HEK293 (cell line): ENCODE results near the gene PIGBOS1.

Experiments
- CTCF ChIA-PET: fragments of 350-600 bp; formaldehyde crosslinking; extraction: SDS; loops from one replicate; lab custom pipeline; 2021; ENCODE audit warnings: antibody characterized with exemption; lab: Yijun Ruan, JAX
- POLR2A ChIA-PET: fragments of 300-600 bp; formaldehyde crosslinking; extraction: SDS; loops from one replicate; lab custom pipeline; 2020; ENCODE audit warnings: antibody characterized with exemption, inconsistent platforms; lab: Yijun Ruan, JAX
- H3K27ac ChIP-seq: fragments of 200-500 bp; sonication (Bioruptor generic); 2 replicates; pipeline ENCODE4 v1.5.1; 2014; ENCODE audit warnings: low read depth, low read length, control low read depth, inconsistent platforms; ENCODE audit errors: extremely low read depth
- H3K36me3 ChIP-seq, 2 experiments: fragments of 200-500 bp in 1 of 2; sonication (Bioruptor generic) in 1 of 2; 1 replicate in 1 of 2; 2 replicates in 1 of 2; pipeline ENCODE4 v1.5.1; 2014 to 2017; ENCODE audit warnings: inconsistent platforms in 2 of 2, low read length in 2 of 2; ENCODE audit not compliant: control insufficient read depth in 2 of 2, insufficient read depth in 1 of 2
- H3K4me1 ChIP-seq: fragments of 200-500 bp; sonication (Bioruptor generic); 2 replicates; pipeline ENCODE4 v1.5.1; 2014; ENCODE audit warnings: mild to moderate bottlenecking, low read length, inconsistent platforms; ENCODE audit not compliant: control insufficient read depth, insufficient read depth
- H3K4me3 ChIP-seq: 2 replicates; pipeline ENCODE4 v1.5.1; 2011; ENCODE audit warnings: low read depth, mild to moderate bottlenecking, control low read depth, low read length, moderate library complexity
- H3K9me3 ChIP-seq: fragments of 200-500 bp; sonication (Bioruptor generic); 2 replicates; pipeline ENCODE4 v1.5.1; 2014; ENCODE audit warnings: low read depth, low read length, inconsistent platforms; ENCODE audit not compliant: control insufficient read depth, insufficient read depth
- BCL11A ChIP-seq: fragments of 450-650 bp; formaldehyde crosslinking; IDR thresholded peaks from 2 replicates; pipeline ENCODE4 v1.5.1; 2016; ENCODE audit warnings: low read depth, missing biosample characterization, missing genetic modification characterization
- GLIS1 ChIP-seq: fragments of 450-650 bp; formaldehyde crosslinking; IDR thresholded peaks from 2 replicates; pipeline ENCODE4 v1.5.1; 2016; ENCODE audit warnings: missing biosample characterization, missing genetic modification characterization
- MYNN ChIP-seq: fragments of 450-650 bp; formaldehyde crosslinking; IDR thresholded peaks from 2 replicates; pipeline ENCODE4 v1.5.1; 2016; ENCODE audit warnings: missing biosample characterization, missing genetic modification characterization, borderline replicate concordance
- RBAK ChIP-seq: fragments of 450-650 bp; formaldehyde crosslinking; IDR thresholded peaks from 2 replicates; pipeline ENCODE4 v1.5.1; 2016; ENCODE audit warnings: missing biosample characterization, missing genetic modification characterization
- SP2 ChIP-seq: fragments of 450-650 bp; formaldehyde crosslinking; IDR thresholded peaks from 2 replicates; pipeline ENCODE4 v1.5.1; 2016; ENCODE audit warnings: missing biosample characterization, missing genetic modification characterization
- SP7 ChIP-seq: fragments of 450-650 bp; formaldehyde crosslinking; IDR thresholded peaks from 2 replicates; pipeline ENCODE4 v1.5.1; 2016; ENCODE audit warnings: missing biosample characterization, missing genetic modification characterization
- YY2 ChIP-seq: fragments of 450-650 bp; formaldehyde crosslinking; IDR thresholded peaks from 2 replicates; pipeline ENCODE4 v1.5.1; 2016; ENCODE audit warnings: missing biosample characterization, missing genetic modification characterization
- ZBTB17 ChIP-seq: fragments of 450-650 bp; formaldehyde crosslinking; IDR thresholded peaks from 2 replicates; pipeline ENCODE4 v1.5.1; 2016; ENCODE audit warnings: missing biosample characterization, missing genetic modification characterization
- ZBTB48 ChIP-seq: fragments of 450-650 bp; formaldehyde crosslinking; IDR thresholded peaks from 2 replicates; pipeline ENCODE4 v1.5.1; 2016; ENCODE audit warnings: missing biosample characterization, missing genetic modification characterization
- ZIC2 ChIP-seq: fragments of 450-650 bp; formaldehyde crosslinking; IDR thresholded peaks from 2 replicates; pipeline ENCODE4 v1.5.1; 2016; ENCODE audit warnings: missing biosample characterization, missing genetic modification characterization
- ZNF138 ChIP-seq: fragments of 450-650 bp; formaldehyde crosslinking; IDR thresholded peaks from 2 replicates; pipeline ENCODE4 v1.5.1; 2016; ENCODE audit warnings: missing biosample characterization, missing genetic modification characterization, borderline replicate concordance
- ZNF148 ChIP-seq: fragments of 450-650 bp; formaldehyde crosslinking; IDR thresholded peaks from 2 replicates; pipeline ENCODE4 v1.5.0; 2017; ENCODE audit warnings: missing biosample characterization, missing genetic modification characterization, borderline replicate concordance
- ZNF184 ChIP-seq: fragments of 450-650 bp; IDR thresholded peaks from 2 replicates; pipeline ENCODE4 v1.5.1; 2018; ENCODE audit warnings: missing biosample characterization, mild to moderate bottlenecking, missing genetic modification characterization
- ZNF239 ChIP-seq: fragments of 450-650 bp; formaldehyde crosslinking; IDR thresholded peaks from 2 replicates; pipeline ENCODE4 v1.5.1; 2016; ENCODE audit warnings: missing biosample characterization, missing genetic modification characterization
- ZNF248 ChIP-seq: fragments of 450-650 bp; formaldehyde crosslinking; IDR thresholded peaks from 2 replicates; pipeline ENCODE4 v1.5.1; 2017; ENCODE audit warnings: missing biosample characterization, missing genetic modification characterization
- ZNF274 ChIP-seq, 2 experiments: fragments of 200-500 bp in 1 of 2; fragments of 450-650 bp in 1 of 2; sonication (Bioruptor generic) in 1 of 2; formaldehyde crosslinking in 1 of 2; IDR thresholded peaks; 2 replicates each; pipeline versions ENCODE4 v1.5.1 to v1.6.1; 2014 to 2016; ENCODE audit warnings: borderline replicate concordance in 1 of 2, inconsistent platforms in 1 of 2, low read length in 1 of 2, missing biosample characterization in 1 of 2, missing genetic modification characterization in 1 of 2
- ZNF292 ChIP-seq: fragments of 450-650 bp; formaldehyde crosslinking; IDR thresholded peaks from 2 replicates; pipeline ENCODE4 v1.5.1; 2016; ENCODE audit warnings: low read depth, missing biosample characterization, missing genetic modification characterization, borderline replicate concordance
- ZNF354C ChIP-seq: fragments of 450-650 bp; formaldehyde crosslinking; IDR thresholded peaks from 2 replicates; pipeline ENCODE4 v1.5.1; 2016; ENCODE audit warnings: missing biosample characterization, missing genetic modification characterization, low read depth, borderline replicate concordance
- ZNF366 ChIP-seq: fragments of 450-650 bp; formaldehyde crosslinking; conservative IDR thresholded peaks from 2 replicates; pipeline ENCODE4 v1.5.1; 2016; ENCODE audit warnings: missing biosample characterization, missing genetic modification characterization
- ZNF394 ChIP-seq: fragments of 450-650 bp; formaldehyde crosslinking; IDR thresholded peaks from 2 replicates; pipeline ENCODE4 v1.5.1; 2016; ENCODE audit warnings: missing biosample characterization, missing genetic modification characterization, mild to moderate bottlenecking, moderate library complexity, borderline replicate concordance
- ZNF426 ChIP-seq: fragments of 450-650 bp; formaldehyde crosslinking; IDR thresholded peaks from 2 replicates; pipeline ENCODE4 v1.5.1; 2017; ENCODE audit warnings: missing biosample characterization, missing genetic modification characterization, mild to moderate bottlenecking, inconsistent platforms, moderate library complexity
- ZNF433 ChIP-seq: fragments of 450-650 bp; formaldehyde crosslinking; IDR thresholded peaks from 2 replicates; pipeline ENCODE4 v1.5.1; 2016; ENCODE audit warnings: missing biosample characterization, missing genetic modification characterization, low read depth
- ZNF501 ChIP-seq: fragments of 450-650 bp; formaldehyde crosslinking; IDR thresholded peaks from 2 replicates; pipeline ENCODE4 v1.5.1; 2016; ENCODE audit warnings: missing biosample characterization, missing genetic modification characterization
- ZNF514 ChIP-seq: fragments of 450-650 bp; formaldehyde crosslinking; IDR thresholded peaks from 2 replicates; pipeline ENCODE4 v1.5.1; 2016; ENCODE audit warnings: missing biosample characterization, missing genetic modification characterization
- ZNF561 ChIP-seq: fragments of 450-650 bp; IDR thresholded peaks from 2 replicates; pipeline ENCODE4 v1.5.1; 2018; ENCODE audit warnings: missing biosample characterization, missing genetic modification characterization, borderline replicate concordance
- ZNF629 ChIP-seq: fragments of 450-650 bp; formaldehyde crosslinking; IDR thresholded peaks from 2 replicates; pipeline ENCODE4 v1.5.1; 2017; ENCODE audit warnings: missing biosample characterization, missing genetic modification characterization
- ZNF692 ChIP-seq: fragments of 450-650 bp; formaldehyde crosslinking; IDR thresholded peaks from 2 replicates; pipeline ENCODE4 v1.5.1; 2016; ENCODE audit warnings: missing biosample characterization, missing genetic modification characterization
- ZNF837 ChIP-seq: fragments of 450-650 bp; formaldehyde crosslinking; IDR thresholded peaks from 2 replicates; pipeline ENCODE4 v1.5.1; 2016; ENCODE audit warnings: missing biosample characterization, missing genetic modification characterization
- TF ChIP-seq, protein P1 (sequence below): fragments of 450-650 bp; formaldehyde crosslinking; IDR thresholded peaks from 2 replicates; pipeline ENCODE4 v1.5.1; 2016; ENCODE audit warnings: missing biosample characterization, missing genetic modification characterization
- TF ChIP-seq, protein P2 (sequence below): fragments of 450-650 bp; formaldehyde crosslinking; IDR thresholded peaks from 2 replicates; pipeline ENCODE4 v1.5.1; 2016; ENCODE audit warnings: missing biosample characterization, missing genetic modification characterization

PIGBOS1 gene

GRCh38 chr15:55289746-55290527 is 29.0 kb downstream of the PIGBOS1 start, which contains the start of gene RAB27A:
RAB27A (minus strand) TSS chr15:55289813; CDS start chr15:55234934, 54,879 bp downstream.
- Histone ChIP-seq H3K4me1 (peaks cover 2% of the 10 kb centered on the region; the same call in 1 of the 2 replicates), H3K36me3 (no peaks in the 10 kb centered on the region), H3K4me3 (peak within 1 kb of the TSS; percentile 70), H3K9me3 (no peaks in the 10 kb centered on the region), H3K27ac (peak within 1 kb of the TSS; percentile 76; the same call in 1 of the 2 replicates)
- ChIA-PET CTCF (interaction anchor here (1.7 kb wide), 1 partner anchor 73 kb away, joined by 13 read pairs; no protein-coding TSS in a partner anchor), POLR2A (no interaction called here)
- no peak for TF ChIP-seq ZNF148 (tag by site-specific recombination)
- no peak for TF ChIP-seq ZBTB17
- TF ChIP-seq SP7, result no peak
- TF ChIP-seq ZNF561, result no peak
- TF ChIP-seq ZNF426 (tag by site-specific recombination), result no peak
- no peak for TF ChIP-seq BCL11A (tag by site-specific recombination)
- TF ChIP-seq ZNF692 (tag by site-specific recombination), result peak; percentile 69; the same call in 1 of the 2 replicates
- TF ChIP-seq ZNF184, result no peak
- no peak for TF ChIP-seq RBAK (tag by site-specific recombination)
- TF ChIP-seq ZNF138 (tag by site-specific recombination), result no peak
- TF ChIP-seq ZNF354C (tag by site-specific recombination), result no peak
- no peak for TF ChIP-seq ZNF394
- TF ChIP-seq ZNF501 (tag by site-specific recombination), result no peak
- no peak for TF ChIP-seq ZBTB48
- no peak for TF ChIP-seq ZNF366
- no peak for TF ChIP-seq YY2 (tag by site-specific recombination)
- no peak for TF ChIP-seq ZNF837 (tag by site-specific recombination)
- TF ChIP-seq ZNF248, result no peak
- TF ChIP-seq, protein P1, sequence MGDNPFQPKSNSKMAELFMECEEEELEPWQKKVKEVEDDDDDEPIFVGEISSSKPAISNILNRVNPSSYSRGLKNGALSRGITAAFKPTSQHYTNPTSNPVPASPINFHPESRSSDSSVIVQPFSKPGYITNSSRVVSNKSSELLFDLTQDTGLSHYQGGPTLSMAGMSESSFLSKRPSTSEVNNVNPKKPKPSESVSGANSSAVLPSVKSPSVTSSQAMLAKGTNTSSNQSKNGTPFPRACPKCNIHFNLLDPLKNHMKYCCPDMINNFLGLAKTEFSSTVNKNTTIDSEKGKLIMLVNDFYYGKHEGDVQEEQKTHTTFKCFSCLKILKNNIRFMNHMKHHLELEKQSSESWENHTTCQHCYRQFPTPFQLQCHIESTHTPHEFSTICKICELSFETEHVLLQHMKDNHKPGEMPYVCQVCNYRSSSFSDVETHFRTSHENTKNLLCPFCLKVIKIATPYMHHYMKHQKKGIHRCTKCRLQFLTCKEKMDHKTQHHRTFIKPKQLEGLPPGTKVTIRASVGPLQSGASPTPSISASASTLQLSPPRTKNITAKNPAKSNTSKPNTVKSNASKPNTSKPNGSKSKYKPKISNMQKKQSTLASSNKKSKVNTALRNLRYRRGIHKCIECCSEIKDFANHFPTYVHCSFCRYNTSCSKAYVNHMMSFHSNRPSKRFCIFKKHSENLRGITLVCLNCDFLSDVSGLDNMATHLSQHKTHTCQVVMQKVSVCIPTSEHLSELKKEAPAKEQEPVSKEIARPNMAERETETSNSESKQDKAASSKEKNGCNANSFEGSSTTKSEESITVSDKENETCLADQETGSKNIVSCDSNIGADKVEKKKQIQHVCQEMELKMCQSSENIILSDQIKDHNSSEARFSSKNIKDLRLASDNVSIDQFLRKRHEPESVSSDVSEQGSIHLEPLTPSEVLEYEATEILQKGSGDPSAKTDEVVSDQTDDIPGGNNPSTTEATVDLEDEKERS (tag by site-specific recombination), result no peak
- no peak for TF ChIP-seq GLIS1 (tag by site-specific recombination)
- TF ChIP-seq ZNF629, result no peak
- peak; percentile 35 for TF ChIP-seq SP2 (tag by site-specific recombination)
- TF ChIP-seq, protein P2, sequence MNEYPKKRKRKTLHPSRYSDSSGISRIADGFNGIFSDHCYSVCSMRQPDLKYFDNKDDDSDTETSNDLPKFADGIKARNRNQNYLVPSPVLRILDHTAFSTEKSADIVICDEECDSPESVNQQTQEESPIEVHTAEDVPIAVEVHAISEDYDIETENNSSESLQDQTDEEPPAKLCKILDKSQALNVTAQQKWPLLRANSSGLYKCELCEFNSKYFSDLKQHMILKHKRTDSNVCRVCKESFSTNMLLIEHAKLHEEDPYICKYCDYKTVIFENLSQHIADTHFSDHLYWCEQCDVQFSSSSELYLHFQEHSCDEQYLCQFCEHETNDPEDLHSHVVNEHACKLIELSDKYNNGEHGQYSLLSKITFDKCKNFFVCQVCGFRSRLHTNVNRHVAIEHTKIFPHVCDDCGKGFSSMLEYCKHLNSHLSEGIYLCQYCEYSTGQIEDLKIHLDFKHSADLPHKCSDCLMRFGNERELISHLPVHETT, result no peak
- TF ChIP-seq MYNN (tag by site-specific recombination), result no peak
- no peak for TF ChIP-seq ZIC2 (tag by site-specific recombination)
- no peak for TF ChIP-seq ZNF433 (tag by site-specific recombination)
- TF ChIP-seq ZNF274 (IDR thresholded peaks at IDR 0.05; ENCODE audit: low read length), result no peak
- no peak for TF ChIP-seq ZNF274 (tag by site-specific recombination; IDR thresholded peaks at IDR 0.05; ENCODE audit: borderline replicate concordance)
- TF ChIP-seq ZNF292 (tag by site-specific recombination), result no peak
- no peak for TF ChIP-seq ZNF239 (tag by site-specific recombination)
- TF ChIP-seq ZNF514 (tag by site-specific recombination), result no peak
